ENCODE results near the gene TFPI.
"Not testable (repeated sequence)": the region's sequence is repeated elsewhere in the genome, so short reads cannot be mapped to it uniquely, and the experiment has no call there.

DNA sequence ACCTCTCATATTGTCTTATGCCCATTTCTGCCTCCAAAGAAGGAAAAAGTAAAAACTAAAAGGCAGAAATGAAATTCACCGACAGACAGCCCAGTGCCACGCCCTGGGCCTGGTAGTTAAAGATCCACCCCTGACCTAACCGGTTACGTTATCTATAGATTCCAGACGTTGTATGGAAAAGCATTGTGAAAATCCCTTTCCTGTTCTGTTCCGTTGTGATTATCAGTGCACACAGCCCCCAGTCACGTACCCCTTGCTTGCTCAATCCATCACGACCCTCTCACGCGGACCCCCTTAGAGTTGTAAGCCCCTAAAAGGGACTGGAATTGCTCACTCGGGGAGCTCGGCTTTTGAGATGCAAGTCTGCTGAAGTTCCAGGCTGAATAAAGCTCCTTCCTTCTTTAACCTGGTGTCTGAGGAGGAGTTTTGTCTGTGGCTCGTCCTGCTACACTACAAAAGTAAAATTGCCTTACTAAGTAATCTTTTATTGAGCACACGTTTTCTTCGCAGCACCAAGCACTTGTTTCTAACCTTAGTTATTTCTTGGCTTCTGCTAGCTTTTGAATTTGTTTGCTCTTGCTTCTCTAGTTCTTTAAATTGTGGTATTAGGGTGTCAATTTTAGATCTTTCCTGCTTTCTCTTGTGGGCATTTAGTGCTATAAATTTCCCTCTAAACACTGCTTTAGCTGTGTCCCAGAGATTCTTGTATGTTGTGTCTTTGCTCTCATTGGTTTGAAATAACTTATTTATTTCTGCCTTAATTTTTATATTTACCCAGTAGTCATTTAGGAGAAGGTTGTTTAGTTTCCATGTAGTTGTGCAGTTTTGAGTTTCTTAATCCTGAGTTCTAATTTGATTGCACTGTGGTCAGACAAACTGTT is 37.4 kb downstream of the TFPI start:
- TF ChIP-seq, protein P1, sequence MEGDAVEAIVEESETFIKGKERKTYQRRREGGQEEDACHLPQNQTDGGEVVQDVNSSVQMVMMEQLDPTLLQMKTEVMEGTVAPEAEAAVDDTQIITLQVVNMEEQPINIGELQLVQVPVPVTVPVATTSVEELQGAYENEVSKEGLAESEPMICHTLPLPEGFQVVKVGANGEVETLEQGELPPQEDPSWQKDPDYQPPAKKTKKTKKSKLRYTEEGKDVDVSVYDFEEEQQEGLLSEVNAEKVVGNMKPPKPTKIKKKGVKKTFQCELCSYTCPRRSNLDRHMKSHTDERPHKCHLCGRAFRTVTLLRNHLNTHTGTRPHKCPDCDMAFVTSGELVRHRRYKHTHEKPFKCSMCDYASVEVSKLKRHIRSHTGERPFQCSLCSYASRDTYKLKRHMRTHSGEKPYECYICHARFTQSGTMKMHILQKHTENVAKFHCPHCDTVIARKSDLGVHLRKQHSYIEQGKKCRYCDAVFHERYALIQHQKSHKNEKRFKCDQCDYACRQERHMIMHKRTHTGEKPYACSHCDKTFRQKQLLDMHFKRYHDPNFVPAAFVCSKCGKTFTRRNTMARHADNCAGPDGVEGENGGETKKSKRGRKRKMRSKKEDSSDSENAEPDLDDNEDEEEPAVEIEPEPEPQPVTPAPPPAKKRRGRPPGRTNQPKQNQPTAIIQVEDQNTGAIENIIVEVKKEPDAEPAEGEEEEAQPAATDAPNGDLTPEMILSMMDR (conservative IDR thresholded peaks at IDR 0.05 in 1 of 2, IDR thresholded peaks at IDR 0.05 in 1 of 2; ENCODE audit: extremely low read depth in 1 of 2, insufficient read depth in 1 of 2, low read depth in 1 of 2, low read length in 2 of 2), result not testable (repeated sequence)
- not testable (repeated sequence) for TF ChIP-seq EZH2 (IDR thresholded peaks at IDR 0.05; ENCODE audit: borderline replicate concordance, low read length)

Measured in mammary epithelial cell (primary cell).